GDM1 (cell line): ENCODE results near the gene BPI.
"Not testable (repeated sequence)": the region's sequence is repeated elsewhere in the genome, so short reads cannot be mapped to it uniquely, and the experiment has no call there.

ENCODE experiments used
- DNase-seq: peaks from one replicate; lab custom pipeline; 2025; lab: John Stamatoyannopoulos, UW

BPI gene

DNA sequence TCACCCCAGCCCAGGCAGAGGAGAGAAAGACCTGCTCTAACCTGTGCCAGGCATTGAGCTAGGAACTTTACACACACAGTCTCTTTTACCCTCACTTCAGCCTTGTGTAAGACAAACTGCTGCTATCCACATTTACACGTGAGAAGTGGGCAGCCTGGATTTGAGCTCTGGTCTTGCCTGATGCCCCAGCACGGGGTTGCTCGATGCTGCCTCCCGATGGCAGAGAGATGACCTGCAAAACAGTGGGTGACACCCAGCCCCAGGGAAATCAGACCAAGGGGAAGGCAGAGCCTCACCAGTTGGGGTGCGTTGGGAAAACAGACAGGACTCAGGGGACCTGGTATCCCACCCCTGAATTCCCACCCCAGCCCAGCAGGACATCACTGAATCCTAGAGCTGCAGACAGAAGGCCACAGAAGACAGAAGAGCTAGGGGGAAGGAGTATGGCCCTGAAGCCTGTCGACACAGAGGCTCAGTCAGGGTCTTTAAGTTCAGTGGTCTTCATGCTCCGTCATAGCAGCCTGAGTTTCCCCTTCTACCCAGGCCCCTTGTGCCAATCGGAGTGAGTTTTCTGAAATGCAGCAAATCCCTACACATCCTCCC, 990 bp downstream of the BPI start:
- peak; percentile 37 for DNase-seq

GRCh38 chr20:38305541-38305940, 1.6 kb downstream of the BPI start:
- no peak for DNase-seq

DNA sequence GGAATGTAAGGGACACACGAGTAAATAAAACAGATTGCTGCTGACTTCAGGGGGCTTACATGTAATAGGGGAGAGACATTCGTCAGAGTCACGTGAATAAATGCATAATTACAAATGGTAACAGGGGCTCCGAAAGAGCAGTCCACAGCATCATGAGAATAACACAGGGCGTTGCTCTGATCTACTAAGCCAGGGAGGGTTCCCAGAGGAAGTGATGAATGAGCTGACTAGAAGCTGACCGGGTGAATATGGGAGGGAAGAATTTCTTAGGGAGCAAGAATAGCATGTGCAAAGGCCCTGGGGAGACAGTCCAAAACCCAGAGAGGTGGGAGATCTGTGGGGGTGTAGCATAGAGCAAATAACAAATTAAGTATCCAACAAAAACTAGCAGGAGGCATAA, 2.4 kb downstream of the BPI start:
- DNase-seq, result no peak

GRCh38 chr20:38307371-38308046, 3.6 kb downstream of the BPI start:
- DNase-seq, result no peak

GRCh38 chr20:38308047-38308438, 4.1 kb downstream of the BPI start:
- DNase-seq, result no peak

DNA sequence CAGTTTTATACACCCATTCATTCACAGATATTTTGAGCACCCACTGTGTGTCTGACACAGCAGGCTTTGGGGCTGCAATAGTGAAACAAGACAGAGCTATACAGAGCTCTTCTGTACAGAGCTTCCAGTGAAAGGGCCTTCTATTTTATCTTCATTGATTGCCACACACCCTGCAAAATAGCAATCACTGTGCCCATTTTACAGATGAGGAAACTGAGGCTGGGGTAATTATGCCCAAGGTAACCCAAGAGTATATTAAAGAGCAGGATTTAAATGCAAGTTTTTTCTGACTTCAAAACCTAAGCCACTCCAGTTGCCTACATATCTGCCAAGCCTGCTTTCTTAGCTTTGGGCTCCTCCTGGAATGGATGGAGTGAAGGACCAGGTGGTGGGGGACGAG, 4.5 kb downstream of the BPI start:
- no peak for DNase-seq

- DNase-seq, result no peak
Measured at GRCh38 chr20:38311091-38311490, 7.1 kb downstream of the BPI start.

- DNase-seq, result no peak
Measured at GRCh38 chr20:38311491-38311890, 7.5 kb downstream of the BPI start.

- DNase-seq, result no peak
Measured at GRCh38 chr20:38313676-38314075, 9.7 kb downstream of the BPI start.

DNA sequence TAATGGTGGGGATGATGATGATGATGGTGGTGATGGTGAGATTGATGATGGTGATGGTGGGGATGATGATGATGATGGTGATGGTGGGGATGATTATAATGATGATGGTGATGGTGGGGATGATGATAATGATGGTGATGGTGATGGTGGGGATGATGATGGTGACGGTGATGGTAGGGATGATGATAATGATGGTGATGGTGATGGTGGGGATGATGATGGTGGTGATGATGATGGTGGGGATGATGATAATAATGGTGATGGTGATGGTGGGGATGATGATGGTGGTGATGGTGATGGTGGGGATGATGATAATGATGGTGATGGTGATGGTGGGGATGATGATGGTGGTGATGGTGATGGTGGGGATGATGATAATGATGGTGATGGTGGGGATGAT, 10.4 kb downstream of the BPI start:
- DNase-seq, result not testable (repeated sequence)

- no peak for DNase-seq
Measured at GRCh38 chr20:38315290-38315966, 11.5 kb downstream of the BPI start.

- DNase-seq, result no peak
Measured at GRCh38 chr20:38316341-38316740, 12.4 kb downstream of the BPI start.

DNA sequence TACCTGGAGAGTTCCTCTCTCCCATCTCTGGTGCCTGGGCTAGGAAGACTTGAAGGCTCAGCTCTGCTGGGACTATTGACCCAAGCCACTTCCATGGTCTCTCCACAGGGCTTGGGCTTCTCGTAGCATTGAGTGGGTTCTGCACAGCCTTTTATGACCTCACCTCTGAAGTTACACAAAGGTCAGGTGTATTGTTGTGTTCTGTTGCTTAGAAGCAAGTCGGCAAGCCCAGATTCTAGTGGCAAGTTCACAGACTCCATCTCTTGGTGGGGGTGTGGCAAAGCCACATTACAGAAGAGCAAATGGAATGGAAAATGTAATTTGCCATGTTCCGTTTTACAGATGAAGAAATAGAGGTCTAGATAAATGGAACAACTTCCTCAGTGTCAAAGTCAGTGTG, 13.5 kb downstream of the BPI start:
- no peak for DNase-seq

- no peak for DNase-seq
Measured at GRCh38 chr20:38320221-38320620, 16.3 kb downstream of the BPI start.

DNA sequence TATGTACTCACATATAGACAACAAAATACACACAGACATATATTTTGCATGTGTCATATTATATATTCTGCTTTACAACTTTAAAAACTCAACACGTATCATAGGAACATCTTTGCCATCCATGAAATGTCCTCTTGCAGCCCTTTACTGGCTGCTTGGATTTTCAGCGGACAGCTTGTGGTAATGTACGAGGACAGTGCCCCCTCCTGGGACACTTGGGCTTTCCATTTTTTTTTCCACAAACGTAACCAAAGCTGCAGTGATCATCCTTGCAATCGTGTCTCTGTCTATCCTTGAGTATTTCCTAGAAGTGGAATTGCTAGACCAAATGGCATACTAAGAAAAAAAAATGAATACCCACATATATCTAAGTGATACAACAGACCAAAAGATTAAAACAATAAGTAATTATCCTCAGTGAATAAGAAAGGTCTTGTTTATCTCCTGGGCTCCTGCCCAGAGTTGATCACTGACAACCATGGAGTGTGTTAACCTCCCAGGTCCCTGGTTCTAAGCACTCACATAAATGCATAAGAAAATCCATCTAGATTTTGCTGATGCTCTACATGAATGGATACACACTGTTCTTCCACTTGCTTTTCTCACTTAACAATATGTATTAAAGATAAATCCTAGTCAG, 18.1 kb downstream of the BPI start:
- DNase-seq, result peak; percentile 17

GRCh38 chr20:38324159-38324558, 20.2 kb downstream of the BPI start:
- DNase-seq, result no peak

GRCh38 chr20:38325167-38325566, 21.2 kb downstream of the BPI start:
- DNase-seq, result no peak

GRCh38 chr20:38325905-38326304, 21.9 kb downstream of the BPI start:
- DNase-seq, result no peak

DNA sequence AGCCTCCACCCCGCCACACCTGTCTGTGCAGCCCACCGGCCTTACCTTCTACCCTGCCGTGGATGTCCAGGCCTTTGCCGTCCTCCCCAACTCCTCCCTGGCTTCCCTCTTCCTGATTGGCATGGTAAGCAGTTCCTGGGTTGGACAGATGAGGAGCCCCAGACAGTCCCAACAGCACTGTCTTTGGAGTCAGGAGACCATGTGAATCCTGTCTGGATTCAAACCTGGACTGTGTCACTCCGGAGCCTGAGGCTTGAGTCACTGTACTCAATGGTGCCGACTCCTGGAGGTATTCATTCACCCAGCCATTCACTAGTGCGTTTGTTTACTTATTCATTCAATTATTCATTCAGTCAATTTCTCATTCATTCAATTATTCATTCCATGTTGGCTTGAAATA, 22.4 kb downstream of the BPI start:
- no peak for DNase-seq

GRCh38 chr20:38330638-38331037, 26.7 kb downstream of the BPI start:
- DNase-seq, result no peak

- DNase-seq, result no peak
Measured at GRCh38 chr20:38331245-38331644, 27.3 kb downstream of the BPI start.

DNA sequence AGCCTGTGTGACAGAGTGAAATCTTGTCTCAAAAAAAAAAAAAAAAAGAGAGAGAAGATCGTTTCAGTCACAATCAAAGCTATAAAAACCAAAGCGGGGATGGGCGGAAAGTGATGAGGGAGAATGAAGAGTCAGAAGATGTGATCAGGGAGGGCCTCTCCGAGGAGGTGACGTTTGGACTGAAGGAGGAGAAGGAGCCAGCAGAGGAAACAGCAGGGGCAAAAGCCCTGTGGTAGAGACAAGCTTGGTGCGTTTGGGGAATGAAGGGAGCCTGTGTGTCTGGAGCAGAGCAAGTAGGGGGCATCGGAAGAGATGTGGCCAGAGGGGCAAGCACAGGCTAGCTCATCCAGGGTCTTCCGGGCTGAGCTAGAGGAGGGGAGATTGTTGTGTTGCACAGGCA, 27.9 kb downstream of the BPI start:
- DNase-seq, result no peak

GRCh38 chr20:38334016-38334415, 30.1 kb downstream of the BPI start:
- no peak for DNase-seq
